ENCODE measurements around the gene FAM222A.

GRCh38 chr12:109731231-109731731, 17.7 kb downstream of the FAM222A start:
- no peak for TF ChIP-seq ZFP30 (CRISPR knock-in tag; IDR thresholded peaks at IDR 0.05)
- TF ChIP-seq ESRRG (CRISPR knock-in tag; IDR thresholded peaks at IDR 0.05) = no peak
- TF ChIP-seq ZNF8 (CRISPR knock-in tag; IDR thresholded peaks at IDR 0.05) = no peak
- no peak for TF ChIP-seq POU6F1 (CRISPR knock-in tag; IDR thresholded peaks at IDR 0.05; ENCODE audit: borderline replicate concordance, low read depth)
- TF ChIP-seq PATZ1 (CRISPR knock-in tag; IDR thresholded peaks at IDR 0.05; ENCODE audit: borderline replicate concordance) = no peak
- no peak for TF ChIP-seq GLIS3 (CRISPR knock-in tag; IDR thresholded peaks at IDR 0.05)
- TF ChIP-seq ZFP3 (CRISPR knock-in tag; IDR thresholded peaks at IDR 0.05) = no peak

Data from SK-N-SH treated with all-trans-retinoic acid at 6 μM for 48 hours (cell line).